Smooth muscle cell (in vitro differentiated cells): Measurements from ENCODE around the gene DTNA. TPM values are rescaled to one million over a fixed set of nuclear protein-coding genes. Genes with fewer than 3 reads are reported as not detected.

ENCODE experiments used
- DNase-seq: peaks from one replicate; lab custom pipeline; 2025; ENCODE audit not compliant: unreplicated experiment; lab: John Stamatoyannopoulos, UW
- H2AFZ ChIP-seq: fragments of 200-600 bp; sonication (generic); 2 replicates; pipeline ENCODE4 v1.6.0; 2016; ENCODE audit warnings: antibody characterized with exemption, low read depth, mild to moderate bottlenecking
- H3F3A ChIP-seq: fragments of 200-600 bp; sonication (generic); 2 replicates; pipeline ENCODE4 v1.6.0; 2017; ENCODE audit warnings: antibody characterized with exemption, low read depth
- H3K27ac ChIP-seq: fragments of 200-600 bp; sonication (generic); 2 replicates; pipeline ENCODE4 v1.5.1; 2016; ENCODE audit warnings: low read depth, mild to moderate bottlenecking
- H3K27me3 ChIP-seq: fragments of 200-600 bp; sonication (generic); 2 replicates; pipeline ENCODE4 v1.6.1; 2016; ENCODE audit warnings: low read depth, mild to moderate bottlenecking
- H3K36me3 ChIP-seq: fragments of 200-600 bp; sonication (generic); 2 replicates; pipeline ENCODE4 v1.5.1; 2016; ENCODE audit warnings: low read depth
- H3K4me1 ChIP-seq: fragments of 200-600 bp; sonication (generic); 2 replicates; pipeline ENCODE4 v1.5.1; 2016; ENCODE audit warnings: low read depth
- H3K4me2 ChIP-seq: fragments of 200-600 bp; sonication (generic); 2 replicates; pipeline ENCODE4 v1.6.0; 2016; ENCODE audit warnings: mild to moderate bottlenecking
- H3K4me3 ChIP-seq: fragments of 200-600 bp; sonication (generic); 2 replicates; pipeline ENCODE4 v1.5.1; 2016; ENCODE audit warnings: mild to moderate bottlenecking
- H3K79me2 ChIP-seq: fragments of 200-600 bp; sonication (generic); 2 replicates; pipeline ENCODE4 v1.6.0; 2016; ENCODE audit warnings: low read depth, mild to moderate bottlenecking
- H3K9ac ChIP-seq: fragments of 200-600 bp; sonication (generic); 2 replicates; pipeline ENCODE4 v1.6.0; 2016; ENCODE audit warnings: low read depth
- H3K9me3 ChIP-seq: fragments of 200-600 bp; sonication (generic); replicated peaks from 2 replicates; pipeline ENCODE4 v1.5.1; 2016; ENCODE audit warnings: low read depth
- H4K20me1 ChIP-seq: fragments of 200-600 bp; sonication (generic); 2 replicates; pipeline ENCODE4 v1.6.0; 2016; ENCODE audit warnings: low read depth
- CTCF ChIP-seq: fragments of 200-600 bp; sonication (generic); IDR thresholded peaks from 2 replicates; pipeline ENCODE4 v1.5.1; 2017; ENCODE audit warnings: borderline replicate concordance, mild to moderate bottlenecking, antibody characterized with exemption; ENCODE audit not compliant: insufficient read depth, poor library complexity, severe bottlenecking
- WGBS: methylation state at CpG from one replicate; pipeline ENCODE4 v1.1.7; 2016; ENCODE audit warnings: low lambda C conversion rate; 5-methylcytosine and 5-hydroxymethylcytosine counted together
- polyA plus RNA-seq: library from polyadenylated mRNA; unstranded; fragments of >200 nt; fragmentation: Nextera tagmentation; extraction: Ambion mirVana; gene quantifications from 2 replicates; pipeline ENCODE4 v1.2.1, GENCODE V29; 2016
- total RNA-seq: library from RNA; depleted of rRNA; stranded (reverse); fragments of >200 nt; gene quantifications from 2 replicates; pipeline ENCODE4 v1.2.3, GENCODE V29; 2014

The DTNA gene
- total and polyA plus RNA-seq, 2 experiments from 2014 or later, result 3.0 to 3.1 TPM

DNA sequence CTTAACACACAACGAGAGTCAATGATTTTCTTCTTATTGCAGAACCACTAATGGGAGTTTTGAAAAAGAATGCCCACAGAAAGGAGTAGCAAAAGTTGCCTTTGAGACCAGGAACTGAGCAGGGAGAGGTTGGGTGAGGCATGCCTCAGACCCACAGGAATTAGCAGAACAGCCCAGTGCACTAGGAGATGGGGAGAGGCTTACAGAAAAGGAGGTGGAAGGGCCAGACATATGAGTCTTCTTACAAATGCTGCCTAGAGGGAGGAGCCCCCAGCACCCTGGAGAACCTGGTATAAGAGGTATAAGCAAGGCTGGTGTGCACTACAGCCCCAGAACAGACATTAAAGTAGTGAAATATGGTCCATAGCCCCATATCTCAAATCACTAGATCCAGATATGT, 162.0 kb downstream of the DTNA start:
- Histone ChIP-seq H3K79me2 (no peaks in the 10 kb centered on the region), H3K4me2 (no peak overlapping the region), H3F3A (no peaks in the 10 kb centered on the region), H3K36me3 (no peaks in the 10 kb centered on the region), H3K27me3 (no peaks in the 10 kb centered on the region), H3K9me3 (no peaks in the 10 kb centered on the region), H3K4me3 (no peak overlapping the region), H3K4me1 (peaks cover 8% of the 10 kb centered on the region), H2AFZ (no peak overlapping the region), H3K27ac (no peak overlapping the region), H3K9ac (no peak overlapping the region), H4K20me1 (no peaks in the 10 kb centered on the region)
- DNase-seq, result no peak
- 78% methylated on average over 1 of the region's 1 CpG for WGBS
- TF ChIP-seq CTCF, result no peak

DNA sequence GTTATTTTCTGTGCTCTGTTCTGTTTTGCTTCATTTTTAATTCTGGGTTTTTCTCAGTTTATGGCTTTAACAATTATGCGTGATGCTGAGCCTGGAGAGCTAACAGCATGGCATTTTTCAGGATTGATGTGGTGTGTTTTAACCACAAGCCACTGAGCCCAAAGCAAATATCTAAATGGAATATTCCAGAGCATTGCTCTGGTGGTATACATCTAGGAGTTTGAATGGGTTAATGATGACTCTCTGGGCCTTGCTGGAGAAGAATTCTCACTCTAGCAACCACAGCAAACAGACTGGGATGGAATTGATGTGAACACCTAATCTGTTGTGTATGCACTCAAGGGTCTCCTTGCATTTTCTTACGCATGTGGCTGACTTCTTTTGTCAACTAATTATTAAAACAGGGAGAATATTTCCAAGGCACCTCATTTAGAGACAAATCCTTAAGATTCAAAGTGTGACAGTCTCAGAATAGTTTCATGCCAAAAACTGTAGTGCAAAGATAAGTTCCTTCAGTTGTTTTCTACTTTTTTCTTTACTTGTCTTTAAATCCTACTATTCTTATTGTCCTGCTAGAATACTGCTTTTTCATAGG, 164.0 kb downstream of the DTNA start:
- H3K79me2 ChIP-seq, result no peaks in the 10 kb centered on the region
- no peak overlapping the region for H3K4me2 ChIP-seq
- no peaks in the 10 kb centered on the region for H3K9me3 ChIP-seq
- 37% methylated on average over 2 of the region's 2 CpGs for WGBS
- peak overlapping the region; percentile 5 for H3K27ac ChIP-seq
- H3K27me3 ChIP-seq, result no peaks in the 10 kb centered on the region
- H2AFZ ChIP-seq, result no peak overlapping the region
- no peaks in the 10 kb centered on the region for H3K36me3 ChIP-seq
- H3K9ac ChIP-seq, result no peak overlapping the region
- TF ChIP-seq CTCF, result no peak
- H3K4me3 ChIP-seq, result no peak overlapping the region
- peaks cover 8% of the 10 kb centered on the region for H3K4me1 ChIP-seq
- no peaks in the 10 kb centered on the region for H3F3A ChIP-seq
- DNase-seq, result no peak
- H4K20me1 ChIP-seq, result no peaks in the 10 kb centered on the region

DNA sequence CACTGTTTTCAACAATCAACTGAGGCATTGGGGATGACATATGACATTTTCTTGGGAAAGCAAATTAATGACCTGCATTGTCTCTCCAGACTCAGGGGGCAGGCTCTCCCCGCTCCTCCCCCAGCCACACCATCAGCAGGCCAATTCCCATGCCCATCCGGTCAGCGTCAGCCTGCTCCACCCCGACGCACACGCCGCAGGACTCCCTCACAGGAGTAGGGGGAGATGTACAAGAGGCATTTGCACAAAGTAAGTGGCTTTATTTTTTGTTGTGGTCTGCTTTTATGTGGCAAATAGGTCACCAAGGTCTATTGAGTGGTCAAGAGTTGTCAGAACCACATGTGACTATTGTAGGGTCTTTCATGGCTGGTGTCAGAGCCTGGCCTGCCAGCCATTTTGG, 165.1 kb downstream of the DTNA start:
- Histone ChIP-seq H3K4me1 (peaks cover 8% of the 10 kb centered on the region), H3K79me2 (no peaks in the 10 kb centered on the region), H3K4me3 (no peak overlapping the region), H4K20me1 (no peaks in the 10 kb centered on the region), H3K9ac (no peak overlapping the region), H3K4me2 (no peak overlapping the region), H3K9me3 (no peaks in the 10 kb centered on the region), H3K27ac (no peak overlapping the region), H2AFZ (no peak overlapping the region), H3F3A (no peaks in the 10 kb centered on the region), H3K36me3 (no peaks in the 10 kb centered on the region), H3K27me3 (no peaks in the 10 kb centered on the region)
- no peak for TF ChIP-seq CTCF
- WGBS, result 94% methylated on average over 7 of the region's 7 CpGs
- no peak for DNase-seq

GRCh38 chr18:34880403-34880802, 170.3 kb downstream of the DTNA start:
- Histone ChIP-seq H3K9ac (no peak overlapping the region), H3K27me3 (no peaks in the 10 kb centered on the region), H3K4me3 (no peak overlapping the region), H3K36me3 (no peaks in the 10 kb centered on the region), H3K79me2 (no peaks in the 10 kb centered on the region), H3K9me3 (no peaks in the 10 kb centered on the region), H3K4me2 (no peak overlapping the region), H3K27ac (no peak overlapping the region), H4K20me1 (no peaks in the 10 kb centered on the region), H3K4me1 (peaks cover 3% of the 10 kb centered on the region), H2AFZ (peak overlapping the region; percentile 11), H3F3A (no peaks in the 10 kb centered on the region)
- no peak for TF ChIP-seq CTCF
- 71% methylated on average over 1 of the region's 1 CpG for WGBS
- DNase-seq, result no peak
